Common myeloid progenitor, CD34-positive (primary cell): Measurements from ENCODE around the gene TC2N.

Source experiments
- CTCF ChIA-PET: fragments of 350-600 bp; sonication (Branson Sonifier 250); formaldehyde crosslinking; loops from one replicate; lab custom pipeline; 2021; ENCODE audit warnings: antibody characterized with exemption; lab: Charles Lee
- POLR2A ChIA-PET: fragments of 350-600 bp; sonication (Branson Sonifier 250); formaldehyde crosslinking; loops from one replicate; lab custom pipeline; 2021; ENCODE audit warnings: antibody characterized with exemption; lab: Charles Lee
- DNase-seq, 3 donors: peaks; one replicate each; pipeline versions ENCODE4 v3.0.0 to v3.0.0-alpha.2; 2013
- H3K27ac ChIP-seq, 2 experiments: 1 replicate in 1 of 2; 2 replicates in 1 of 2; pipeline ENCODE4 v1.7.0; 2013; ENCODE audit warnings: inconsistent platforms in 2 of 2, low read length in 2 of 2, mild to moderate bottlenecking in 2 of 2, low read depth in 1 of 2, moderate library complexity in 1 of 2; ENCODE audit not compliant: severe bottlenecking in 2 of 2, insufficient read depth in 1 of 2, poor library complexity in 1 of 2
- H3K27me3 ChIP-seq, 5 experiments: replicated peaks in 2 of 5; 1 replicate in 3 of 5; 2 replicates in 2 of 5; pipeline versions ENCODE4 v1.6.1 to v1.7.0; 2013; ENCODE audit warnings: low read length in 4 of 5, mild to moderate bottlenecking in 2 of 5, moderate library complexity in 2 of 5, inconsistent platforms in 1 of 5; ENCODE audit not compliant: insufficient read depth in 5 of 5, control insufficient read depth in 4 of 5
- H3K36me3 ChIP-seq, 4 experiments: 1 replicate in 2 of 4; 2 replicates in 2 of 4; pipeline versions ENCODE4 v1.6.1 to v1.7.0; 2013; ENCODE audit warnings: low read length in 3 of 4, control low read depth in 1 of 4, mild to moderate bottlenecking in 1 of 4; ENCODE audit not compliant: control insufficient read depth in 4 of 4, insufficient read depth in 4 of 4
- H3K4me1 ChIP-seq, 4 experiments: 1 replicate in 3 of 4; 2 replicates in 1 of 4; pipeline versions ENCODE4 v1.6.1 to v1.7.1; 2013; ENCODE audit warnings: low read length in 3 of 4, mild to moderate bottlenecking in 3 of 4, control low read depth in 1 of 4, inconsistent platforms in 1 of 4, moderate library complexity in 1 of 4; ENCODE audit not compliant: control insufficient read depth in 4 of 4, insufficient read depth in 4 of 4; ENCODE audit errors: control extremely low read depth in 1 of 4
- H3K4me3 ChIP-seq, 7 experiments: 1 replicate in 4 of 7; 2 replicates in 3 of 7; pipeline versions ENCODE4 v1.5.1 to v1.7.0; 2013; ENCODE audit warnings: mild to moderate bottlenecking in 7 of 7, low read length in 6 of 7, moderate library complexity in 6 of 7, inconsistent platforms in 2 of 7, low read depth in 2 of 7, control low read depth in 1 of 7; ENCODE audit not compliant: insufficient read depth in 4 of 7, control insufficient read depth in 1 of 7; ENCODE audit errors: extremely low read depth in 1 of 7
- H3K9me3 ChIP-seq, 5 experiments: 1 replicate in 4 of 5; 2 replicates in 1 of 5; pipeline versions ENCODE4 v1.6.1 to v1.7.1; 2013; ENCODE audit warnings: low read length in 4 of 5, mild to moderate bottlenecking in 2 of 5, inconsistent platforms in 1 of 5, low read depth in 1 of 5, moderate library complexity in 1 of 5; ENCODE audit not compliant: control insufficient read depth in 4 of 5, insufficient read depth in 2 of 5; ENCODE audit errors: control extremely low read depth in 1 of 5
- WGBS: methylation state at CpG from one replicate; pipeline ENCODE4 v1.1.5; 2013; ENCODE audit not compliant: insufficient coverage; 5-methylcytosine and 5-hydroxymethylcytosine counted together

Gene TC2N

DNA sequence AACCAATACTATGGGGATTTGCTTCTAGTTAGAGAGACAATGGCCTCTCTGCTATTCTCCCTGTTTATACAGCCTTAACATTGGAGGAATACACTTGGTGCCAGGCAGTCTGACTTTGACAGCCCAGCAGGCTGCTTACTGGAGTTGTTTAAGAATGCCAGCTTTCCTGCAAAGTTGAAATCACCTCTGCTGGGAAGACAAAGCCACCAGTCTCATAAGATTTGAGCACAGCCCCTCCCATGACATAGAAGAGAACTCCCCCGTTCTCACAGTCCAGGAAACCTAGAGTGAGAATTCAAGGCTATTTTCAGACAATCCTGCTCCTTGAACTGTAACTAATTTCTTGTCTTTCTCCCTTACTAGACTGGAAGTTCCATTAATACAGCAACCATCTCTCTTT, 114.4 kb downstream of the TC2N start:
- Histone ChIP-seq H3K27me3 (no peaks in the 10 kb centered on the region), H3K36me3 (no peaks in the 10 kb centered on the region), H3K4me1 (no peaks in the 10 kb centered on the region), H3K27ac (no peak overlapping the region), H3K9me3 (no peaks in the 10 kb centered on the region), H3K4me3 (no peak overlapping the region)
- ChIA-PET CTCF (no interaction called here), POLR2A (no interaction called here)
- 88% methylated on average over 1 of the region's 1 CpG for WGBS
- no peak for DNase-seq

DNA sequence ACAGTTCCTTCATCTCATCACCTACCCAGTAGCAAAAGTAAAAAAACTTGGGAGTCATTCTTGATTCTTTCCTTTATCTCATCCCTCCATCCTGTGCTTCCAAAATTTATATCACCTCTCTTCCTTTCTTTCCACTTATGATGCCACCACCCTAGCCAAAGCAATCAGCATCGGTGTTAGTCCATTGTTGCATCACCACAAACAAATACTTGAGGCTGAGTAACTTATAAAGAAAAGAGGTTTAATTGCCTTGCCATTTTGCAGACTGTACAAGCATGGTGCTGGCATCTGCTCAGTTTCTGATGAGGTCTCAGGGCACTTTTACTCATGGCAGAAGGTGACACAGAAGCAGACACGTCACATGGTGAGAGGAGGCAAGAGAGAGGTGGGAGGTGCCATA, 115.6 kb downstream of the TC2N start:
- no peaks in the 10 kb centered on the region for H3K36me3 ChIP-seq
- WGBS: 100% methylated on average over 1 of the region's 2 CpGs
- no peak for DNase-seq
- no peak overlapping the region for H3K27ac ChIP-seq
- ChIA-PET CTCF (no interaction called here), POLR2A (no interaction called here)
- no peak overlapping the region for H3K4me3 ChIP-seq
- H3K4me1 ChIP-seq: no peaks in the 10 kb centered on the region
- H3K27me3 ChIP-seq: no peaks in the 10 kb centered on the region
- no peaks in the 10 kb centered on the region for H3K9me3 ChIP-seq

DNA sequence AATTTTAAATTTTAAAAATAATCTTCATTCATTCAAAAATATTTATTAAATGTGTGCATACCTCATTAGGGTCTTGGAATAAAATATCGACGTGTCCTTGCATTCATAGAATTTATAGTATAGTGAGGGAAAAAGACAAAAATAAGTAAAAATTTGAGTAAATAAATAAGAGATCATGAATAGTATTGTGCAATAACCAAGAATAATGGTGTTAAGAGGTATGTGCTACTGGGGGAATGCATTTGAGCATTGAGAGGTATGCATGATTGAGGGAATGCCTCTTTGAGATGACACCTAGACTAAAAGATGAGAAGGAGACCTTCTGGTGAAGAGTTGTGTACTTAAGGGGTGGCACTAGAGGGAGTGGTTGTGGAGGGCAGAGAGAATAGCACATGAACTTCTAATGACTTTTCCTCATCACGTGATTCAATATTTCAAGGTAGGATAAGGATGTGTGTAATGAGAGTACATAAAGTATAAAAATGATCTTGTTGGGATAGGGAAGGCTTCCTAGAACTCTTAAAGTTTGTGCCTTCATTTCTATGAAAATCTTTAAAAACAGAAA, 116.6 kb downstream of the TC2N start:
- CTCF ChIA-PET: no interaction called here
- Histone ChIP-seq H3K27ac (no peak overlapping the region), H3K9me3 (no peaks in the 10 kb centered on the region), H3K4me3 (no peak overlapping the region), H3K36me3 (no peaks in the 10 kb centered on the region), H3K27me3 (no peaks in the 10 kb centered on the region), H3K4me1 (no peaks in the 10 kb centered on the region)
- POLR2A ChIA-PET: no interaction called here
- DNase-seq: no peak
- 100% methylated on average over 2 of the region's 3 CpGs for WGBS

DNA sequence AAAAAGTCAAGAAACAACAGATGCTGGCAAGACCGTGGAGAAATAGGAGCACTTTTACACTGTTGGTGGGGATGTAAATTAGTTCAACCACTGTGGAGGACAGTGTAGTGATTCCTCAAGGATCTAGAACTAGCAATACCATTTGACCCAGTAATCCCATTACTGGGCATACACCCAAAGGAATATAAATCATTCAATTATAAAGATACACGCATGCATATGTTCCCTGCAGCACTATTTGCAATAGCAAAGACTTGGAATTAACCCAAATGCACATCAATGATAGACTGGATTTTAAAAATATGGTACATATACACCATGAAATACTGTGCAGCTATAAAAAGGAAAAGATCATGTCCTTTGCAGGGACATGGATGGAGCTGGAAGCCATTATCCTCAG, 117.5 kb downstream of the TC2N start:
- Histone ChIP-seq H3K4me3 (no peak overlapping the region), H3K27ac (no peak overlapping the region), H3K27me3 (no peaks in the 10 kb centered on the region), H3K4me1 (no peaks in the 10 kb centered on the region), H3K9me3 (no peaks in the 10 kb centered on the region), H3K36me3 (no peaks in the 10 kb centered on the region)
- no CpG with 5 or more reads among the region's 2 CpGs for WGBS
- no peak for DNase-seq
- ChIA-PET CTCF (no interaction called here), POLR2A (no interaction called here)

DNA sequence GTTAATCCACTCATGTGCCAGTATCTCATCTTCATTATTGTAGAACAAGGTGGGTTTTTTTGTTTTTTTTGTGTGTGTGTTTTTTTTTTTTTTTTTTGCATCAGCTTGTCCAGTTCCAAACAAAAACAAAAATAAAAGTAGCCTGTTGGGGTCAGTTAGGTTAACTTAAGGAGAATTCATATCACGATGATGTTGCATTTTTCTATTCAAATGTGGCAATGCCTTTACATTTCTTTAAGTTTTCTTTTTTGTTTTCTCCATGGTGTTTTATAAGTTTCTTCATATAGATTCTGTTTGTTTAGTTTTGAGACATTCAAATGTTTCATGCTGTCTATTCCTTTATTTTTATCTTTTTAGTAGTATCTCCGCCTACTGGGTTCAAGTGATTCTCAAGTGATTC, 119.3 kb downstream of the TC2N start:
- Histone ChIP-seq H3K9me3 (no peaks in the 10 kb centered on the region), H3K4me1 (no peaks in the 10 kb centered on the region), H3K27me3 (no peaks in the 10 kb centered on the region), H3K27ac (no peak overlapping the region), H3K36me3 (no peaks in the 10 kb centered on the region), H3K4me3 (no peak overlapping the region)
- 100% methylated on average over 1 of the region's 2 CpGs for WGBS
- ChIA-PET CTCF (no interaction called here), POLR2A (no interaction called here)
- no peak for DNase-seq

DNA sequence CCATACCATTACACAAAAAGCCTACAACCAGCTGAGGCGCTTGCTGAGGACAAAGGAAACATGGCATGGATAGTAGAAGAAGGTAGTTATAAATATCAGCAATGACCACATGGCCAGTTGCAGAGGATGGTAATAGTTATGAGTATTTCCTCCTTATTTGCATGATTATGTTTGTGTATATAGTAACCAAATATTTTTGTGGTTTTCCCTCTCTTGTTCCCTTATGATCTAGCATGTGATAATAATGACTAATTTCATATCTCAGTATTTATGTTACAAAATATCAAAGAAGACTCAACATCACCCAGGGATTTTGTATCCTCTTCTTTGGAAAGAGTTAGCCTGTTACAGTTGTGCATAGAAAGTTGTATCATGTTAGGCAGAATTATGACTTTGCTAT, 122.0 kb downstream of the TC2N start:
- H3K9me3 ChIP-seq: no peaks in the 10 kb centered on the region
- no peak for DNase-seq
- no CpG with 5 or more reads among the region's 1 CpG for WGBS
- H3K4me3 ChIP-seq: no peak overlapping the region
- H3K27me3 ChIP-seq: no peaks in the 10 kb centered on the region
- CTCF ChIA-PET: no interaction called here
- no peak overlapping the region for H3K27ac ChIP-seq
- H3K36me3 ChIP-seq: no peaks in the 10 kb centered on the region
- no peaks in the 10 kb centered on the region for H3K4me1 ChIP-seq
- POLR2A ChIA-PET: no interaction called here

DNA sequence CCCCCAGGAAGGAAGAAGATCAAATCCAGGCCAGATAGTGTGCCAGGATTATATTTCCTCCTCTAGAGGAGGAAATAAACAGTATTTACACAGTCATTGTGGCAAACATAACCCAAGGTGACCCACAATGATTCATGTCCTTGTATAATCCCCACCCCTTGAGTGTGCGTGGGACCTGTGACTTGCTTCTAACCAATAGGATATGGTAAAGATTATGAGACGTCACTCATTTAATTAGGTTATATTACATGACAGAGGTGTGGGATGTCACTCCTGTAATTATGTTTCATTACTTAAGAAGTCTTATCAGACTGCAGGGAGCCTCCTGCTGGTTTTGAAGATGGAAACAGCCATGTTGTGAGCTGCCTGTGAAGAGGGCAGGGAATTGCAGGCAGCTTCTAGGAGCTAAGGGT, 123.3 kb downstream of the TC2N start:
- 100% methylated on average over 1 of the region's 2 CpGs for WGBS
- H3K27ac ChIP-seq: no peak overlapping the region

More for the DNA sequence above, 123.3 kb downstream of the TC2N start:
- ChIA-PET POLR2A (no interaction called here), CTCF (no interaction called here)
- Histone ChIP-seq H3K4me1 (no peaks in the 10 kb centered on the region), H3K27me3 (no peaks in the 10 kb centered on the region), H3K9me3 (no peaks in the 10 kb centered on the region), H3K4me3 (no peak overlapping the region), H3K36me3 (no peaks in the 10 kb centered on the region)
- peak in 2 of 3 donors; percentile 40 to 60 for DNase-seq
